Anterior cingulate cortex (tissue), 58 donors: ENCODE measurements around the gene EBI3.
"Not testable (repeated sequence)": the region's sequence is repeated elsewhere in the genome, so short reads cannot be mapped to it uniquely, and the experiment has no call there.

Experiments
- DNase-seq, 58 donors: peaks; one replicate each; lab custom pipeline; 2025; lab: John Stamatoyannopoulos, UW

Gene EBI3

DNA sequence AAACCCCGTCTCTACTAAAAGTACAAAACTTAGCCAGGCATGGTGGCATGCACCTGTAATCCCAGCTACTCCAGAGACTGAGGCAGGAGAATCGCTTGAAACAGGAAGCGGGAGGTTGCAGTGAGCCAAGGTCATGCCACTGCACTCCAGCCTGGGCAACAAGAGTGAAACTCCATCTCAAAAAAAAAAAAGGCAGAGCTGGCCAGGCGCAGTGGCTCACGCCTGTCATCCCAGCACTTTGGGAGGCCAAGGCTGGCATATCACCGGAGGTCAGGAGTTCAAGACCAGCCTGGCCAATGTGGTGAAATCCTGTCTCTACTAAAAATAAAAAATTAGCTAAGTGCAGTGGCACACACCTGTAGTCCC, 45.0 kb downstream of the EBI3 start:
- DNase-seq: not testable (repeated sequence)

DNA sequence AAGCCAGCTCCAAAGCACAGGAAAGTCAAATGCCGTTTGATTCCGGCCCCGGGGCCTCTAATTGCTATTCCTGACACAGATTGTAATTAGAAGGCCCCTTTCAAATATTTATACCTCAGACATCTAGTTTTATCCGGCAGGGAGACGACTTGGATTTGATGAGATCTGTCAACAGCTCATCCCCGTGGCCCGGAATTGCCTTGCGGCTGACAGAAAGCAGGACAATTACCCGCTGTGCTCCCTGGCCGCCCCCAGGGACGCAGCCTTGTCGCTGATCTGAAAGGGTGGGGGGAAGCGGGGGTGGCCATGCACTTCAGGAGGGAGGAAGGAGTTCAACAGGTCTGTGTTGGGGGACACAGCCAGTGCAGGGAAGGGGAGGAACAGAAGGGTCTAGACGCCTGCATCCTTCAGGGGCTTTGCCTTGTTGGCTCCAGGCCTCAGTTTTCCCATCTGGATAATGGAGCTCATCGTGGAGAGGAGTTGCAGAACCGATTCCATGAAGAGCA, 47.9 kb downstream of the EBI3 start:
- no peak for DNase-seq

DNA sequence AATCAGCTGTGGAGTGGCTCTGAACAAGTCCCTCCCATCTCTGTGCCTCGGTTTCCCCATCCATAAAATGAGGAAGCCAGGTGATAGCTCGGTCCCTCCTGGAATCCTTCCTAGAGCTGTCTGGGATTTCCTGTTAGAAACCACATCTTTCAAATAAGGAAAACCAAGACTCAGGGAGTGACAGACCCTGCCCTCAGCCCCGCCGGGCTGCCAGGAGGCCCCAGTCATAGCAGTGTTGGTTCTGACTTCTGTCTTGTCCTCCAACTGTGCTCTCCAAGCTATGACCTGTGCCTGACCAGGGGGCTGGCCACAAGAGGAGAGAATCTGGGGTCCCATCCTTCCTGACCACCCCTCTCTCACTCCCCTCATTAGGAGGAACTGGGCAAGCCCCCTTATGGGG, 48.7 kb downstream of the EBI3 start:
- DNase-seq: no peak

DNA sequence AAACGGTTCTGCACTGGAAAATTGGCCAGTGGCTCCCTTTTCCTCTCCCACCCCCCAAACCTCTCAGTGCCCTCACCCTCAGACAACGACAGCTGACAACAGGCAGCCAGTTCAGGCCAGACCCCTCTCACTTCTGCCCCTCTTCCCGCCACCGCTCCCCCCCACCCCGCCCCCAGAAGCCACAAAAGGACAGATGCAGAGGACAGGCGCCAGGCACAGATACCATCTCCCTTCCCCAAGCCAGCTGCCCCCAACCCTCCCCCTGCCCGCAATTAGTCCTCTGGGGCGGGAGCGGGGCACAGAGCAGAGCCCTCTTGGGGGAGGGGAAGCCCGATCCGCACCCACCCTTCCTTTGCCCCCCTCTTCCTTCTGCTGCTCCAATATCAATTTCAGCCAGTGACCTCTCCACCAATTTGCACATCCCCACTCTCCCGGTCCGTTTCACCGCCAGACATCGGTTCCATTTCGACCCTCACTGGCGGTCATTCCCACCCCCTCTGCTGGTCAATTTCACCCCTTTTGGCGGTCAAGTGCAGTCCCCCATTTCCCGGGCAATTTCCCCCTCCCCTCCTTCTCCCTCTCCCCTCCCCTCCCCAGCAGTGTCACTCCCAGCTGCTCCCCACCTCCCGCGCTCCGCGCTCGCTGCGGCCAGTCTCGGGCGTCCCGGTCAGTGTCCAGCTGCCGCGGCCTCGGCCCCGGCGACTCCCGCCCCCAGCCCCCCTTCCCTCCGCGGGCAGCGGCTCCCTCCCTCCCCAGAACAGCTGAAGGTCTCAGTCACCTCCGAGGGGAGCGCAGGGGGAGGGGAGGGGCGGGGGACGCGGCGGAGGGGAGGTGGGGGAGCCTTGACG, 49.3 kb downstream of the EBI3 start, which contains the start of gene SHD:
Gene SHD (plus strand): TSS at position 848 of the 848 bp plus-strand sequence. CDS start 798 bp downstream, outside the sequence.
- DNase-seq: peak in 2 of 58 donors; percentile 9

DNA sequence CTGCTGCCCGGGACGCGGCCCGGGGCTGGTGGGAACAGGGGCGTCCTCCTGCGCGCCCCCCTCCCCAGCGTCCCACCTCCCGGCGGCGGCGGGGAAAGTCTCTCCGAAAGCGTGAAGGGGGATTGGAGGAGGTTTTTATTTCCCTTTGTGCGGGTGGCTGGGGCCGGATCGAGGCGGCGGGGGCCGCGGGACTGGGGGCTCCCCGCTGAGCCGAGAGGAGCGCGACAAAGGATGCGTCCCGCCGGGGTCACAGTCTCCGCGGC, 49.9 kb downstream of the EBI3 start:
- DNase-seq: no peak

DNA sequence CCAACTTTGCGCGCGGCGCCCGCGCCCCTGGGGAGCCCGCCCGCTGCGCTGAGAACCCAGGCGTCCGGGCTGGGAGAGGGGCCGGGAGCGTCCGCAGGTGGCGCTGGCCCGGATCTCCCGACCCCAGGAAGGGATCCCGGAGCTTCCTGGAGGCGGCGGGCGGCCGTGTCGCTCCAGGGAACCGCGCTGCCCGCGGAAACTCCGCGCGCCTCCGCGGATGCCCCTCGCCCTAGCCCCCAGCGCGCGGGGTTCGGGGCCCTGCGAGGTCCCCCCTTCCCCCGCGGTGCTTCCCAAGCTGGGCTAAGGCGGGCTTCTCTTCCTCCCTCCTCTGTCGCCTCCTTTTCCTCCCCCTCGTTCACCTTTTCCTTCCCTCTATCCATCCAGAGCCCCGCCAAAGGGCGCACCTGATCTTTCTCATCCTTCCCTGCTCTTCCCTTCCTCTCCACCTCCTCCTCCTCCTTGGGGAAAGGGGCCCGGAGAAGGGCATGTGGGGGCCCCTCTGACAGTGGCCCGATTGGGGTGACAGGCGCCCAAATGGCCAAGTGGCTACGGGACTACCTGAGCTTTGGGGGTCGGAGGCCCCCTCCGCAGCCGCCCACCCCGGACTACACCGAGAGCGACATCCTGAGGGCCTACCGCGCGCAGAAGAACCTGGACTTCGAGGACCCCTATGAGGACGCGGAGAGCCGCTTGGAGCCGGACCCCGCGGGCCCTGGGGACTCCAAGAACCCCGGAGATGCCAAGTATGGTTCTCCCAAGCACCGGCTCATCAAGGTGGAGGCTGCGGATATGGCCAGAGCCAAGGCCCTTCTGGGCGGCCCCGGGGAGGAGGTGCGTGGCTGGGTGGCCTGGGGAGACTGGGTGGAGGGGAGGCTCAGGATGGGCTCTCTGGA, 50.5 kb downstream of the EBI3 start:
- DNase-seq: no peak

DNA sequence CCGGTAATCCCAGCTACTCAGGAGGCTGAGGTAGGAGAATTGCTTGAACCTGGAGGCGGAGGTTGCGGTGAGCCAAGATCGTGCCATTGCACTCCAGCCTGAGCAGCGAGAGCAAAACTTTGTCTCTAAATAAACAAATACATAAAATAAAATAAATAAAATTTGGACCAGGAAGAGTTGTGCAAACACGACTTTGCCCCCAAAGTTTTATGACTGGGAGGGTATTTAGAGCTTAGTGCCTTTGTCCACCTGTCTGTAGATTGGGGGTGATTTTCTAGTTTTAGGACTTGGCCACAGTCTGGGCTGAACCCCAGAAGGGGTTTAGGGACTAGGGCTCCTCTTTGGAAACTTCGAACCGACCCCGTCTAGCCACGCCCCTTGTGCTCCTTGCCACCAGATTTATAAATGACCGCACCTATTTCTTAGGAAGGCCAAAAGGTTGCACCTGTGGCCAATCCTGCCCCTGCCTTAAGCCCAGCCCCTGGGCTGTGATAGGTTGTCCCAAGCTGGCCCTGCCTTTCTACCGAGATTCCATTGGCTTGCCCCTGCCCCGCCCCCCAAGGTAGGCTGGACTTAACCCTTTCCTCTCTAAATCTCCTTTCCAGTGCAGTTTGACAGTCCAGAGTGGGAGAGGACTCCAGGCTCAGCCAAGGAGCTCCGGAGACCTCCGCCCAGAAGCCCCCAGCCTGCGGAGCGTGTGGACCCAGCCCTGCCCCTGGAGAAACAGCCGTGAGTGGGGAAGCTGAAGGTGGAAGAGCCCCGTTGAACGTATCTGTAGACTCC, 55.0 kb downstream of the EBI3 start:
- DNase-seq: no peak

DNA sequence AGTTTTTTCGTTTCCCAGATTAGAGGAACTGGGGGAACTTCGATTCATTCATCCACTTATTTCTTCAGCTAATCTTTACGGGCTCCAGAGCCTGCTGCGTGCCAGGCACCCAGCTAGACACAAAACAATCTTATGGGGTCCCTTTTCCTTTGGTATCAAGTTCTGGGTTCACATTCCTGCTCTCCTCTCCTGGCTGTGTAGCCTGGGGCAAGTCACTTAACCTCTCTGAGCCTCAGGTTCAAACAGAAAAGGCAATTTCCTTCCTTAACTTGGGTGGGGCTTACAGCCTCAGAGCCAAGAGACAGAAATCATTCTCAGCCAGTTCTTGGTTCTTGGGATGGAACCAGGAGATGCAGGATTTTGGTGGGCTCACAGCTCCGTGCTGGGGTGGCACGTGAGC, 55.7 kb downstream of the EBI3 start:
- no peak for DNase-seq

DNA sequence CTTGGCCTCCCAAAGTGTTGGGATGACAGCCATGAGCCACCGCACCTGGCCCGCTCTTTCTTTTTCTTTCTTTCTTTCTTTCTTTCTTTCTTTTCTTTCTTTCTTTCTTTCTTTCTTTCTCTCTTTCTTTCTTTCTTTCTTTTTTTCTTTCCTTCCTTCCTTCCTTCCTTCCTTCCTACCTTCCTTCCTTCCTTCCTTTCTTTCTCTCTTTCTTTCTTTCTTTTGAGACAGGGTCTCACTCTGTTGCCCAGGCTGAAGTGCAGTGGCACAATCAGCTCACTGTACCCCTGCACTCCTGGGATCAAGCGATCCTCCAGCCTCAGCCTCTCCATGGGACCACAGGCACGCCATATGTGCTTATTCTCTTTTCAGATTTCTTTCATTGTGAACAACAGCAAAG, 56.8 kb downstream of the EBI3 start:
- not testable (repeated sequence) for DNase-seq
